K562 (cell line): ENCODE data around the gene TCP11. TPM values are rescaled to one million over a fixed set of nuclear protein-coding genes. Genes with fewer than 3 reads are reported as not detected.

Experiments used
- ATAC-seq: fragments of 200-7000 bp; cut with Tn5 transposase; 3 replicates; pipeline ENCODE4 v1.9.1; 2020; ENCODE audit warnings: moderate library complexity
- BruUV-seq: library from RNA; stranded (reverse); fragments of 400-500 nt; replicated peaks from 2 replicates; lab custom pipeline; 2021; lab: Mats Ljungman, UMichigan
- CTCF ChIA-PET: fragments of 300-600 bp; formaldehyde crosslinking; extraction: SDS; loops from one replicate; lab custom pipeline; 2021; ENCODE audit warnings: low intra/inter-chr PET ratio; lab: Yijun Ruan, JAX
- POLR2A ChIA-PET: fragments of 300-600, 350-650 bp; sonication (Branson Sonifier 250); formaldehyde crosslinking; extraction: SDS; loops from one replicate; lab custom pipeline; 2021; ENCODE audit warnings: antibody characterized with exemption, inconsistent platforms; lab: Yijun Ruan, JAX
- DNase-seq, 4 experiments: peaks; one replicate each; pipeline versions ENCODE4 v3.0.0 to v3.0.0-alpha.2; 2011 to 2018; ENCODE audit warnings: low spot score in 3 of 4, mixed read lengths in 3 of 4; ENCODE audit errors: extremely low read depth in 1 of 4
- FAIRE-seq: peaks from 2 replicates; lab custom pipeline; 2011; peaks lifted over from hg19 to GRCh38; lab: Jason Lieb, UNC
- H2AFZ ChIP-seq: 2 replicates; pipeline ENCODE4 v1.6.0; 2011; ENCODE audit warnings: low read depth, low read length, control low read depth, inconsistent platforms
- H3K27ac ChIP-seq: fragments of 200-600 bp; 3 replicates; pipeline ENCODE4 v1.8.0; 2011; ENCODE audit warnings: low read depth, mild to moderate bottlenecking, control low read depth, inconsistent platforms, low read length, moderate library complexity, mixed read lengths; ENCODE audit errors: extremely low read depth
- H3K27me3 ChIP-seq, 2 experiments: fragments of 300-600 bp in 1 of 2; 2 replicates in 1 of 2; 3 replicates in 1 of 2; pipeline versions ENCODE4 v1.6.0 to v1.8.0; 2011; ENCODE audit warnings: inconsistent platforms in 2 of 2, low read length in 2 of 2, mild to moderate bottlenecking in 1 of 2, mixed read lengths in 1 of 2, moderate library complexity in 1 of 2; ENCODE audit not compliant: control insufficient read depth in 2 of 2, insufficient read depth in 2 of 2
- H3K36me3 ChIP-seq: fragments of 300-600 bp; 3 replicates; pipeline ENCODE4 v1.8.0; 2011; ENCODE audit warnings: mild to moderate bottlenecking, low read length, inconsistent platforms; ENCODE audit not compliant: control insufficient read depth, insufficient read depth
- H3K4me1 ChIP-seq, 2 experiments: fragments of 200-600 bp in 1 of 2; replicated peaks in 1 of 2; 2 replicates in 1 of 2; 3 replicates in 1 of 2; pipeline versions ENCODE4 v1.5.1 to v1.8.0; 2011; ENCODE audit warnings: inconsistent platforms in 2 of 2, low read length in 2 of 2, mild to moderate bottlenecking in 1 of 2, mixed read lengths in 1 of 2, moderate library complexity in 1 of 2; ENCODE audit not compliant: control insufficient read depth in 2 of 2, insufficient read depth in 2 of 2
- H3K4me2 ChIP-seq: 2 replicates; pipeline ENCODE4 v1.6.1; 2011; ENCODE audit warnings: low read length, control low read depth, inconsistent platforms, mixed read lengths; ENCODE audit not compliant: insufficient read depth
- H3K4me3 ChIP-seq: fragments of 200-600 bp; sonication (generic), shearing (Covaris generic); 2 replicates; pipeline ENCODE4 v1.5.1; 2016; ENCODE audit warnings: control low read depth, inconsistent platforms
- H3K79me2 ChIP-seq: fragments of 200-600 bp; 3 replicates; pipeline ENCODE4 v1.8.0; 2011; ENCODE audit warnings: low read length, inconsistent platforms; ENCODE audit not compliant: control insufficient read depth, insufficient read depth
- H3K9ac ChIP-seq, 2 experiments: 2 replicates each; pipeline versions ENCODE4 v1.6.0 to v1.6.1; 2011; ENCODE audit warnings: low read depth in 2 of 2, low read length in 2 of 2, control low read depth in 1 of 2, inconsistent platforms in 1 of 2, mild to moderate bottlenecking in 1 of 2, mixed read lengths in 1 of 2; ENCODE audit not compliant: insufficient read depth in 1 of 2
- H3K9me1 ChIP-seq: one replicate; pipeline ENCODE4 v1.6.0; 2011; ENCODE audit warnings: inconsistent platforms, mild to moderate bottlenecking, low read length, moderate library complexity; ENCODE audit not compliant: control insufficient read depth, insufficient read depth
- H3K9me3 ChIP-seq: replicated peaks from 2 replicates; pipeline ENCODE4 v1.5.1; 2011; ENCODE audit warnings: low read depth, low read length, inconsistent platforms; ENCODE audit not compliant: control insufficient read depth, insufficient read depth
- H4K20me1 ChIP-seq: replicated peaks from 2 replicates; pipeline ENCODE4 v1.6.1; 2011; ENCODE audit warnings: low read length, inconsistent platforms, mixed read lengths; ENCODE audit not compliant: control insufficient read depth, insufficient read depth
- CBX2 ChIP-seq: fragments of 200-600 bp; sonication (generic); IDR thresholded peaks from one replicate; pipeline ENCODE4 v1.6.1; 2012; ENCODE audit warnings: mild to moderate bottlenecking, low read length, inconsistent platforms; ENCODE audit not compliant: insufficient read depth, poor library complexity, severe bottlenecking
- MECOM ChIP-seq: fragments of 250-450 bp; sonication (Bioruptor Pico); IDR thresholded peaks from 2 replicates; pipeline ENCODE4 v1.8.0; 2022; ENCODE audit warnings: inconsistent platforms
- NR2C1 ChIP-seq, 2 experiments: fragments of 450-650 bp; IDR thresholded peaks; 2 replicates each; pipeline ENCODE4 v1.6.1; 2017; ENCODE audit warnings: mild to moderate bottlenecking in 2 of 2, antibody characterized with exemption in 1 of 2, inconsistent platforms in 1 of 2, missing compliant biosample characterization in 1 of 2, missing genetic modification characterization in 1 of 2
- USF2 ChIP-seq: sonication (generic); formaldehyde crosslinking; IDR thresholded peaks from 2 replicates; pipeline ENCODE4 v1.5.0; 2020; ENCODE audit warnings: missing genetic modification reagents
- WGBS: fragments of 100-300 bp; shearing (Covaris generic); methylation state at CpG from one replicate; pipeline ENCODE4 v1.1.6; 2016; ENCODE audit warnings: low coverage, mixed read lengths; ENCODE audit not compliant: insufficient coverage; ENCODE audit errors: missing lambda C conversion rate; 5-methylcytosine and 5-hydroxymethylcytosine counted together
- in situ Hi-C: fragments of 300-500 bp; cut with MboI; formaldehyde crosslinking; loops from 4 replicates; pipeline ENCODE4 v1.15.0; 2018; ENCODE audit warnings: inconsistent platforms, mixed read lengths
- intact Hi-C: fragments of 100-400 bp; cut with micrococcal nuclease; formaldehyde crosslinking; loops from 2 replicates; pipeline ENCODE4 v1.14.2; 2022
- polyA plus RNA-seq, 8 experiments: library from polyadenylated mRNA; depleted of rRNA in 4 of 8; stranded (reverse) in 5 of 8; unstranded in 3 of 8; fragments of >200 nt; fragmentation: Nextera tagmentation in 2 of 8; fragmentation: Illumina TruSeq in 1 of 8; extraction: Ambion mirVana in 2 of 8; extraction: Trizol in 1 of 8; gene quantifications; 2 replicates each; pipeline versions ENCODE4 v1.2.1 to v1.2.3, GENCODE V29; 2011 to 2014; ENCODE audit warnings: inconsistent platforms in 1 of 8, missing spikeins in 1 of 8
- total RNA-seq, 7 experiments: library from RNA; depleted of rRNA in 6 of 7; stranded (reverse); fragments of >200 nt in 6 of 7; fragmentation: Illumina TruSeq in 2 of 7; extraction: Trizol in 2 of 7; gene quantifications; 2 replicates each; pipeline versions ENCODE4 v1.2.1 to v1.2.3, GENCODE V29; 2011 to 2021; ENCODE audit warnings: low replicate concordance in 1 of 7

TCP11 gene
- total and polyA plus RNA-seq, 9 of the 15 experiments (the other 6 are each of a cell fraction or from before 2014, with no cell fraction given), result not detected

- TF ChIP-seq MECOM, result no peak
- TF ChIP-seq NR2C1 (IDR thresholded peaks at IDR 0.05), result no peak
- TF ChIP-seq NR2C1 (tag; IDR thresholded peaks at IDR 0.05), result no peak
- no peak for TF ChIP-seq USF2
- peak; percentile 8 for TF ChIP-seq CBX2
- H3K9me1 ChIP-seq, result no peaks in the 10 kb centered on the region
- H3K79me2 ChIP-seq, result no peaks in the 10 kb centered on the region
- no peak overlapping the region for H3K4me3 ChIP-seq
- H3K4me2 ChIP-seq, result no peak overlapping the region
- H3K27ac ChIP-seq, result no peak overlapping the region
- WGBS, result 5% methylated on average over 4 of the region's 4 CpGs
- H3K4me1 ChIP-seq, result no peaks in the 10 kb centered on the region
- DNase-seq (peak in 1 of 4 experiments; percentile 5), FAIRE-seq (no peak), ATAC-seq (no peak)
- no peak overlapping the region for H2AFZ ChIP-seq
- no peaks in the 10 kb centered on the region for H3K9me3 ChIP-seq
- POLR2A ChIA-PET, result interaction anchor here (2.4 kb wide), 1 partner anchor 10 kb away, joined by 9 read pairs; no protein-coding TSS in a partner anchor
- in situ Hi-C loops, result no loop called here
- intact Hi-C loops, result no loop called here
- no peaks in the 10 kb centered on the region for H3K36me3 ChIP-seq
- peaks cover 0 to 6% of the 10 kb centered on the region in 2 experiments; a peak in 1 of 5 replicates for H3K27me3 ChIP-seq
- H4K20me1 ChIP-seq, result no peaks in the 10 kb centered on the region
- CTCF ChIA-PET, result interaction anchor here (0.6 kb wide), 1 partner anchor 1337 kb away, joined by 3 read pairs; no protein-coding TSS in a partner anchor
- H3K9ac ChIP-seq, result no peak overlapping the region
- BruUV-seq, result no TSS peak
These were observed 44.8 kb downstream of the TCP11 start for GRCh38 chr6:35096129-35096862.
